OCI-LY1 (cell line): ENCODE results near the gene PDZD2.

Experiments
- H2AFZ ChIP-seq: fragments of 200-600 bp; sonication (generic), shearing (Covaris generic); 2 replicates; pipeline ENCODE4 v1.6.0; 2014; ENCODE audit warnings: antibody characterized with exemption, mild to moderate bottlenecking, low read length
- H3F3A ChIP-seq: fragments of 200-600 bp; sonication (generic), shearing (Covaris generic); 2 replicates; pipeline ENCODE4 v1.6.0; 2014; ENCODE audit warnings: mild to moderate bottlenecking, antibody characterized with exemption, low read length, moderate library complexity; ENCODE audit not compliant: insufficient read depth
- H3K27ac ChIP-seq: fragments of 200-600 bp; sonication (generic); 2 replicates; pipeline ENCODE4 v1.5.1; 2014; ENCODE audit warnings: low read length, mixed run types, mild to moderate bottlenecking, low read depth; ENCODE audit not compliant: poor library complexity, severe bottlenecking
- H3K27me3 ChIP-seq: fragments of 200-600 bp; sonication (generic); 2 replicates; pipeline ENCODE4 v1.6.0; 2014; ENCODE audit warnings: antibody characterized with exemption, mild to moderate bottlenecking, low read length, moderate library complexity; ENCODE audit not compliant: insufficient read depth
- H3K36me3 ChIP-seq: fragments of 200-600 bp; sonication (generic); 2 replicates; pipeline ENCODE4 v1.6.1; 2014; ENCODE audit warnings: mild to moderate bottlenecking, antibody characterized with exemption, low read length, moderate library complexity, mixed read lengths; ENCODE audit not compliant: insufficient read depth
- H3K4me1 ChIP-seq: fragments of 200-600 bp; sonication (generic); 2 replicates; pipeline ENCODE4 v1.5.1; 2014; ENCODE audit warnings: mild to moderate bottlenecking, low read length, moderate library complexity; ENCODE audit not compliant: insufficient read depth, severe bottlenecking
- H3K4me2 ChIP-seq: fragments of 200-600 bp; sonication (generic), shearing (Covaris generic); 2 replicates; pipeline ENCODE4 v1.6.1; 2014; ENCODE audit warnings: low read length
- H3K4me3 ChIP-seq: fragments of 200-600 bp; sonication (generic); 2 replicates; pipeline ENCODE4 v1.5.1; 2014; ENCODE audit warnings: low read length, low read depth, mild to moderate bottlenecking, mixed read lengths; ENCODE audit not compliant: poor library complexity, severe bottlenecking
- H3K79me2 ChIP-seq: fragments of 200-600 bp; shearing (Covaris generic); 2 replicates; pipeline ENCODE4 v1.6.1; 2016; ENCODE audit warnings: mixed run types, low read length, mixed read lengths; ENCODE audit not compliant: insufficient read depth
- H3K9ac ChIP-seq: fragments of 200-600 bp; sonication (generic), shearing (Covaris generic); 2 replicates; pipeline ENCODE4 v1.6.1; 2014; ENCODE audit warnings: mild to moderate bottlenecking, low read length, mixed read lengths
- H3K9me2 ChIP-seq: fragments of 200-600 bp; sonication (generic), shearing (Covaris generic); 2 replicates; pipeline ENCODE4 v1.6.1; 2014; ENCODE audit warnings: low read depth, mild to moderate bottlenecking, low read length, mixed read lengths
- H3K9me3 ChIP-seq: fragments of 200-600 bp; shearing (Covaris generic); 2 replicates; pipeline ENCODE4 v1.6.1; 2014; ENCODE audit warnings: low read length, mixed read lengths
- H4K20me1 ChIP-seq: fragments of 200-600 bp; sonication (generic), shearing (Covaris generic); 2 replicates; pipeline ENCODE4 v1.6.0; 2016; ENCODE audit warnings: mild to moderate bottlenecking, low read length; ENCODE audit not compliant: insufficient read depth
- CTCF ChIP-seq: fragments of 200-600 bp; sonication (generic), shearing (Covaris generic); IDR thresholded peaks from 2 replicates; pipeline ENCODE4 v1.5.1; 2017; ENCODE audit warnings: mild to moderate bottlenecking, antibody characterized with exemption, low read length, moderate library complexity, mixed read lengths
- EZH2 ChIP-seq: fragments of 200-600 bp; sonication (generic), shearing (Covaris generic); IDR thresholded peaks from 2 replicates; pipeline ENCODE4 v1.8.0; 2017; ENCODE audit warnings: borderline replicate concordance, mixed run types, mild to moderate bottlenecking, antibody characterized with exemption, low read length, moderate library complexity, mixed read lengths

The PDZD2 gene

GRCh38 chr5:31632460-31632859 lies 6.5 kb upstream of the PDZD2 start:
- Histone ChIP-seq H3K9ac (no peak overlapping the region), H3K4me3 (no peak overlapping the region), H4K20me1 (no peaks in the 10 kb centered on the region), H3K79me2 (no peaks in the 10 kb centered on the region), H3K9me2 (no peaks in the 10 kb centered on the region), H3K27ac (no peak overlapping the region), H2AFZ (no peak overlapping the region), H3F3A (no peaks in the 10 kb centered on the region), H3K4me1 (no peaks in the 10 kb centered on the region), H3K36me3 (no peaks in the 10 kb centered on the region), H3K27me3 (no peaks in the 10 kb centered on the region), H3K9me3 (no peaks in the 10 kb centered on the region), H3K4me2 (no peak overlapping the region)
- TF ChIP-seq EZH2 (no peak), CTCF (no peak)

DNA sequence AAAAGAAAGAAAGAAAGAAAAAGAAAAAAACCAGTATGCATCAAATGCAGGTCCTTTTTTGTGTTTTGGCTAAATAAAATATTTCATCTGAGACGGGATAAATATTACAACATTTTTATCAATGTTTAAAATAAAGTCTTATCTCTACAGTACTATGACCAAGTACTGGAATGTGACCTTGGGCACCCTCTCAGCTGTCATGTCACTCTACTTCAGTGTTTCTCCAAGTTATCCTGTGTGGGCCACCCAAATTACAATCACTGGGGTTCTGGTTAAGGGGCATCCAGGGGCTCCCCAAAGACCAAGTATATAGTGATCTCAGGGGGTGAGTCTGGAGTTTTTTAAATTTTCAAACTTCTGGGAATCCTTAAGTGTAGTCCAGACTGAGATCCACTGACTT lies 3.5 kb upstream of the PDZD2 start:
- no peak for TF ChIP-seq CTCF
- TF ChIP-seq EZH2, result no peak
- H3K27me3 ChIP-seq, result peaks cover 6% of the 10 kb centered on the region; the same call in 1 of the 2 replicates

GRCh38 chr5:31637851-31638250 lies 1.1 kb upstream of the PDZD2 start:
- H4K20me1 ChIP-seq, result no peaks in the 10 kb centered on the region
- peaks cover 6% of the 10 kb centered on the region for H3K4me1 ChIP-seq
- no peaks in the 10 kb centered on the region for H3F3A ChIP-seq
- H3K4me3 ChIP-seq, result no peak overlapping the region
- H3K4me2 ChIP-seq, result no peak overlapping the region
- peaks cover 6% of the 10 kb centered on the region; the same call in 1 of the 2 replicates for H3K27me3 ChIP-seq
- no peaks in the 10 kb centered on the region for H3K9me2 ChIP-seq
- H3K27ac ChIP-seq, result no peak overlapping the region
- no peaks in the 10 kb centered on the region for H3K36me3 ChIP-seq
- no peaks in the 10 kb centered on the region for H3K79me2 ChIP-seq
- no peak overlapping the region for H2AFZ ChIP-seq
- H3K9ac ChIP-seq, result no peak overlapping the region
- no peaks in the 10 kb centered on the region for H3K9me3 ChIP-seq
- no peak for TF ChIP-seq CTCF
- TF ChIP-seq EZH2, result no peak

More for the DNA sequence above, 3.5 kb upstream of the PDZD2 start:
- Histone ChIP-seq H3K9me2 (no peaks in the 10 kb centered on the region), H3K4me1 (peaks cover 6% of the 10 kb centered on the region), H3F3A (no peaks in the 10 kb centered on the region), H3K79me2 (no peaks in the 10 kb centered on the region), H3K36me3 (no peaks in the 10 kb centered on the region), H2AFZ (no peak overlapping the region), H3K9me3 (no peaks in the 10 kb centered on the region), H4K20me1 (no peaks in the 10 kb centered on the region), H3K4me3 (no peak overlapping the region), H3K4me2 (no peak overlapping the region), H3K27ac (no peak overlapping the region), H3K9ac (no peak overlapping the region)
